ENCODE data around the gene PAPPA2. TPM values are rescaled to one million over a fixed set of nuclear protein-coding genes. Genes with fewer than 3 reads are reported as not detected.

Gene PAPPA2
- total RNA-seq, 2 experiments from 2014 or later, result 0.03 TPM; not detected in 1

- H3K27me3 Mint-ChIP-seq, result no peaks in the 10 kb centered on the region
- POLR2A ChIA-PET, result no interaction called here
- H3K4me1 Mint-ChIP-seq, result peaks cover 8% of the 10 kb centered on the region
- H3K9me3 Mint-ChIP-seq, result no peaks in the 10 kb centered on the region
- H3K4me3 Mint-ChIP-seq, result no peak overlapping the region
- DNase-seq (no peak), ATAC-seq (ENCODE audit: low read depth) (no peak)
- no peak overlapping the region for H3K27ac Mint-ChIP-seq
- no peaks in the 10 kb centered on the region for H3K36me3 Mint-ChIP-seq
Observed at GRCh38 chr1:176521211-176521610, 58.2 kb downstream of the PAPPA2 start.

- Mint-ChIP-seq H3K4me1 (peaks cover 8% of the 10 kb centered on the region), H3K9me3 (no peaks in the 10 kb centered on the region), H3K36me3 (no peaks in the 10 kb centered on the region), H3K4me3 (no peak overlapping the region), H3K27ac (no peak overlapping the region), H3K27me3 (no peaks in the 10 kb centered on the region)
- DNase-seq, result no peak
- ATAC-seq (ENCODE audit: low read depth), result no peak
- POLR2A ChIA-PET, result no interaction called here
Observed at GRCh38 chr1:176522310-176522845, 59.4 kb downstream of the PAPPA2 start.

- no peak for DNase-seq
- POLR2A ChIA-PET, result no interaction called here
- Mint-ChIP-seq H3K9me3 (no peaks in the 10 kb centered on the region), H3K36me3 (no peaks in the 10 kb centered on the region), H3K4me1 (no peaks in the 10 kb centered on the region), H3K4me3 (no peak overlapping the region), H3K27me3 (peaks cover 5% of the 10 kb centered on the region), H3K27ac (no peak overlapping the region)
- no peak for ATAC-seq (ENCODE audit: low read depth)
Observed at GRCh38 chr1:176529395-176530090, 66.6 kb downstream of the PAPPA2 start.

GRCh38 chr1:176531036-176531435 is 68.1 kb downstream of the PAPPA2 start:
- DNase-seq, result no peak
- Mint-ChIP-seq H3K27me3 (peaks cover 5% of the 10 kb centered on the region), H3K36me3 (no peaks in the 10 kb centered on the region), H3K9me3 (no peaks in the 10 kb centered on the region), H3K4me3 (no peak overlapping the region), H3K4me1 (no peaks in the 10 kb centered on the region), H3K27ac (no peak overlapping the region)
- ATAC-seq (ENCODE audit: low read depth), result no peak
- POLR2A ChIA-PET, result no interaction called here

- Mint-ChIP-seq H3K4me1 (no peaks in the 10 kb centered on the region), H3K27ac (no peak overlapping the region), H3K36me3 (no peaks in the 10 kb centered on the region), H3K9me3 (peaks cover 1% of the 10 kb centered on the region), H3K27me3 (peaks cover 5% of the 10 kb centered on the region), H3K4me3 (no peak overlapping the region)
- POLR2A ChIA-PET, result no interaction called here
- no peak for DNase-seq
- ATAC-seq (ENCODE audit: low read depth), result no peak
Observed at GRCh38 chr1:176531921-176532897, 69.2 kb downstream of the PAPPA2 start.

- DNase-seq, result no peak
- Mint-ChIP-seq H3K27me3 (peaks cover 5% of the 10 kb centered on the region), H3K4me1 (no peaks in the 10 kb centered on the region), H3K36me3 (no peaks in the 10 kb centered on the region), H3K27ac (no peak overlapping the region), H3K9me3 (peaks cover 4% of the 10 kb centered on the region), H3K4me3 (no peak overlapping the region)
- POLR2A ChIA-PET, result no interaction called here
- no peak for ATAC-seq (ENCODE audit: low read depth)
Observed at GRCh38 chr1:176533020-176533419, 70.0 kb downstream of the PAPPA2 start.

GRCh38 chr1:176536588-176536987 is 73.6 kb downstream of the PAPPA2 start:
- DNase-seq, result no peak
- peaks cover 4% of the 10 kb centered on the region for H3K9me3 Mint-ChIP-seq
- no peaks in the 10 kb centered on the region for H3K36me3 Mint-ChIP-seq
- POLR2A ChIA-PET, result no interaction called here
- no peak for ATAC-seq (ENCODE audit: low read depth)
- H3K4me3 Mint-ChIP-seq, result no peak overlapping the region
- H3K4me1 Mint-ChIP-seq, result no peaks in the 10 kb centered on the region
- no peak overlapping the region for H3K27ac Mint-ChIP-seq
- peaks cover 1% of the 10 kb centered on the region for H3K27me3 Mint-ChIP-seq

GRCh38 chr1:176539018-176539417 is 76.0 kb downstream of the PAPPA2 start:
- H3K4me3 Mint-ChIP-seq, result no peak overlapping the region
- ATAC-seq (ENCODE audit: low read depth) (no peak), DNase-seq (no peak)
- H3K27me3 Mint-ChIP-seq, result peaks cover 1% of the 10 kb centered on the region
- no peak overlapping the region for H3K27ac Mint-ChIP-seq
- POLR2A ChIA-PET, result no interaction called here
- H3K4me1 Mint-ChIP-seq, result peaks cover 2% of the 10 kb centered on the region
- peaks cover 4% of the 10 kb centered on the region for H3K9me3 Mint-ChIP-seq
- no peaks in the 10 kb centered on the region for H3K36me3 Mint-ChIP-seq

- ATAC-seq (ENCODE audit: low read depth), result no peak
- H3K4me1 Mint-ChIP-seq, result peaks cover 2% of the 10 kb centered on the region
- POLR2A ChIA-PET, result no interaction called here
- peaks cover 4% of the 10 kb centered on the region for H3K9me3 Mint-ChIP-seq
- H3K36me3 Mint-ChIP-seq, result no peaks in the 10 kb centered on the region
- no peak overlapping the region for H3K4me3 Mint-ChIP-seq
- no peak for DNase-seq
- H3K27me3 Mint-ChIP-seq, result no peaks in the 10 kb centered on the region
- no peak overlapping the region for H3K27ac Mint-ChIP-seq
Observed at GRCh38 chr1:176540428-176540827, 77.5 kb downstream of the PAPPA2 start.

- Mint-ChIP-seq H3K4me1 (peaks cover 2% of the 10 kb centered on the region), H3K9me3 (peaks cover 4% of the 10 kb centered on the region), H3K27me3 (no peaks in the 10 kb centered on the region), H3K36me3 (no peaks in the 10 kb centered on the region), H3K27ac (no peak overlapping the region), H3K4me3 (no peak overlapping the region)
- POLR2A ChIA-PET, result no interaction called here
- ATAC-seq (ENCODE audit: low read depth), result no peak
- no peak for DNase-seq
Observed at GRCh38 chr1:176541663-176542062, 78.7 kb downstream of the PAPPA2 start.

- no peak for ATAC-seq (ENCODE audit: low read depth)
- no peaks in the 10 kb centered on the region for H3K36me3 Mint-ChIP-seq
- H3K27me3 Mint-ChIP-seq, result no peaks in the 10 kb centered on the region
- peaks cover 2% of the 10 kb centered on the region for H3K4me1 Mint-ChIP-seq
- H3K27ac Mint-ChIP-seq, result no peak overlapping the region
- H3K4me3 Mint-ChIP-seq, result no peak overlapping the region
- H3K9me3 Mint-ChIP-seq, result peaks cover 3% of the 10 kb centered on the region
- POLR2A ChIA-PET, result no interaction called here
- DNase-seq, result no peak
Observed at GRCh38 chr1:176542352-176542751, 79.4 kb downstream of the PAPPA2 start.

GRCh38 chr1:176543360-176544129 is 80.6 kb downstream of the PAPPA2 start:
- Mint-ChIP-seq H3K9me3 (no peaks in the 10 kb centered on the region), H3K36me3 (no peaks in the 10 kb centered on the region), H3K27ac (no peak overlapping the region), H3K27me3 (no peaks in the 10 kb centered on the region), H3K4me1 (peaks cover 2% of the 10 kb centered on the region), H3K4me3 (no peak overlapping the region)
- no peak for ATAC-seq (ENCODE audit: low read depth)
- DNase-seq, result no peak
- POLR2A ChIA-PET, result no interaction called here

GRCh38 chr1:176545034-176545639 is 82.2 kb downstream of the PAPPA2 start:
- H3K27ac Mint-ChIP-seq, result no peak overlapping the region
- peaks cover 2% of the 10 kb centered on the region for H3K4me1 Mint-ChIP-seq
- H3K9me3 Mint-ChIP-seq, result no peaks in the 10 kb centered on the region
- DNase-seq (no peak), ATAC-seq (ENCODE audit: low read depth) (no peak)
- POLR2A ChIA-PET, result no interaction called here
- no peaks in the 10 kb centered on the region for H3K36me3 Mint-ChIP-seq
- H3K4me3 Mint-ChIP-seq, result no peak overlapping the region
- no peaks in the 10 kb centered on the region for H3K27me3 Mint-ChIP-seq

All from activated naive CD8-positive, alpha-beta T cell treated with anti-CD3 and anti-CD28 coated beads, Interleukin-2, amount 10 ng/mL, durations not matched to agents 7 days and 5 days (primary cell).